ENCODE data around the gene RYR1.

Gene RYR1

DNA sequence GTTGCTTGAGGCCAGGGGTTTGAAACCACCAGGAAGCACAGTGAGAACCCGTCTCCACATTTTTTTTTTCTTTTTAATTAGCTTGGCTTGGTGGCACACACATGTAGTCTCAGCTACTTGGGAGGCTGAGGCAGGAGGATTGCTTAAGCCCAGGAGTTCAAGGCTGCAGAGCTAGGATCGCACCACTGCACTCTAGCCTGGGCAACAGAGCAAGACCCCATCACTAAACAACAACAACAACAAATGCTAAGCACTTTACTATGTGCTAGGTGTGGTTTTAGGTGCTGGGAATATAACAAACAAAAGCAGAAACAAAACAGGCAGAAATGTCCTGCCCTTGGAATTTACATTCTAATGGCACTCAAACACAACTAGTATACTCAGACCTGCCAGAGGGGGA lies 51.3 kb downstream of the RYR1 start:
- Histone ChIP-seq H3K4me2 (ENCODE audit: low read depth, low read length, poor library complexity, severe bottlenecking) (no peak overlapping the region), H3K9me3 (ENCODE audit: insufficient read depth, low read length) (no peaks in the 10 kb centered on the region), H3K9ac (ENCODE audit: low read length) (no peak overlapping the region), H3K27ac (ENCODE audit: low read depth, low read length) (no peak overlapping the region), H3K27me3 (ENCODE audit: low read length) (no peaks in the 10 kb centered on the region), H3K9me2 (replicated peaks; ENCODE audit: insufficient read depth, low read length) (no peaks in the 10 kb centered on the region), H2AFZ (ENCODE audit: low read depth, low read length, severe bottlenecking) (no peak overlapping the region), H4K20me1 (ENCODE audit: low read depth, low read length) (no peaks in the 10 kb centered on the region), H3K79me2 (ENCODE audit: insufficient read depth, low read length) (no peaks in the 10 kb centered on the region), H3F3A (ENCODE audit: insufficient read depth) (no peaks in the 10 kb centered on the region), H3K4me3 (ENCODE audit: insufficient read depth, low read length, poor library complexity, severe bottlenecking) (no peak overlapping the region), H3K36me3 (ENCODE audit: low read length) (no peaks in the 10 kb centered on the region)
- TF ChIP-seq, protein P1, sequence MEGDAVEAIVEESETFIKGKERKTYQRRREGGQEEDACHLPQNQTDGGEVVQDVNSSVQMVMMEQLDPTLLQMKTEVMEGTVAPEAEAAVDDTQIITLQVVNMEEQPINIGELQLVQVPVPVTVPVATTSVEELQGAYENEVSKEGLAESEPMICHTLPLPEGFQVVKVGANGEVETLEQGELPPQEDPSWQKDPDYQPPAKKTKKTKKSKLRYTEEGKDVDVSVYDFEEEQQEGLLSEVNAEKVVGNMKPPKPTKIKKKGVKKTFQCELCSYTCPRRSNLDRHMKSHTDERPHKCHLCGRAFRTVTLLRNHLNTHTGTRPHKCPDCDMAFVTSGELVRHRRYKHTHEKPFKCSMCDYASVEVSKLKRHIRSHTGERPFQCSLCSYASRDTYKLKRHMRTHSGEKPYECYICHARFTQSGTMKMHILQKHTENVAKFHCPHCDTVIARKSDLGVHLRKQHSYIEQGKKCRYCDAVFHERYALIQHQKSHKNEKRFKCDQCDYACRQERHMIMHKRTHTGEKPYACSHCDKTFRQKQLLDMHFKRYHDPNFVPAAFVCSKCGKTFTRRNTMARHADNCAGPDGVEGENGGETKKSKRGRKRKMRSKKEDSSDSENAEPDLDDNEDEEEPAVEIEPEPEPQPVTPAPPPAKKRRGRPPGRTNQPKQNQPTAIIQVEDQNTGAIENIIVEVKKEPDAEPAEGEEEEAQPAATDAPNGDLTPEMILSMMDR (IDR thresholded peaks at IDR 0.05; ENCODE audit: insufficient read depth, low read length, poor library complexity, severe bottlenecking), result no peak
- TF ChIP-seq EZH2phosphoT487 (conservative IDR thresholded peaks at IDR 0.05; ENCODE audit: low read length), result no peak

DNA sequence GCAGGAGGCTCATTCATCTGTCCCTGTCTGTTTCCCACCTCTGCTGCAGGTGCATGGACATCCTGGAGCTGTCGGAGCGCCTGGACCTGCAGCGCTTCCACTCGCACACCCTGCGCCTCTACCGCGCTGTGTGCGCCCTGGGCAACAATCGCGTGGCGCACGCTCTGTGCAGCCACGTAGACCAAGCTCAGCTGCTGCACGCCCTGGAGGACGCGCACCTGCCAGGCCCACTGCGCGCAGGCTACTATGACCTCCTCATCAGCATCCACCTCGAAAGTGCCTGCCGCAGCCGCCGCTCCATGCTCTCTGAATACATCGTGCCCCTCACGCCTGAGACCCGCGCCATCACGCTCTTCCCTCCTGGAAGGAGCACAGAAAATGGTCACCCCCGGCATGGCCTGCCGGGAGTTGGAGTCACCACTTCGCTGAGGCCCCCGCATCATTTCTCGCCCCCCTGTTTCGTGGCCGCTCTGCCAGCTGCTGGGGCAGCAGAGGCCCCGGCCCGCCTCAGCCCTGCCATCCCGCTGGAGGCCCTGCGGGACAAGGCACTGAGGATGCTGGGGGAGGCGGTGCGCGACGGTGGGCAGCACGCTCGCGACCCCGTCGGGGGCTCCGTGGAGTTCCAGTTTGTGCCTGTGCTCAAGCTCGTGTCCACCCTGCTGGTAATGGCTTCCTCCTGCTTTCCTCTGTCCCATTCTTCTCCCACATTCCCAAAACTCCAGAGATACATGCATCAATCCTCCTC lies 52.2 kb downstream of the RYR1 start:
- H2AFZ ChIP-seq (ENCODE audit: low read depth, low read length, severe bottlenecking), result no peak overlapping the region
- no peak overlapping the region for H3K4me3 ChIP-seq (ENCODE audit: insufficient read depth, low read length, poor library complexity, severe bottlenecking)
- H3K9me2 ChIP-seq (replicated peaks; ENCODE audit: insufficient read depth, low read length), result no peaks in the 10 kb centered on the region
- H3K36me3 ChIP-seq (ENCODE audit: low read length), result no peaks in the 10 kb centered on the region
- TF ChIP-seq, protein P1 (IDR thresholded peaks at IDR 0.05; ENCODE audit: insufficient read depth, low read length, poor library complexity, severe bottlenecking), result no peak
- no peak for TF ChIP-seq EZH2phosphoT487 (conservative IDR thresholded peaks at IDR 0.05; ENCODE audit: low read length)
- no peaks in the 10 kb centered on the region for H3F3A ChIP-seq (ENCODE audit: insufficient read depth)
- H3K9me3 ChIP-seq (ENCODE audit: insufficient read depth, low read length), result no peaks in the 10 kb centered on the region
- no peak overlapping the region for H3K27ac ChIP-seq (ENCODE audit: low read depth, low read length)
- no peaks in the 10 kb centered on the region for H4K20me1 ChIP-seq (ENCODE audit: low read depth, low read length)
- H3K27me3 ChIP-seq (ENCODE audit: low read length), result no peaks in the 10 kb centered on the region
- no peak overlapping the region for H3K9ac ChIP-seq (ENCODE audit: low read length)
- H3K79me2 ChIP-seq (ENCODE audit: insufficient read depth, low read length), result no peaks in the 10 kb centered on the region
- H3K4me2 ChIP-seq (ENCODE audit: low read depth, low read length, poor library complexity, severe bottlenecking), result no peak overlapping the region

DNA sequence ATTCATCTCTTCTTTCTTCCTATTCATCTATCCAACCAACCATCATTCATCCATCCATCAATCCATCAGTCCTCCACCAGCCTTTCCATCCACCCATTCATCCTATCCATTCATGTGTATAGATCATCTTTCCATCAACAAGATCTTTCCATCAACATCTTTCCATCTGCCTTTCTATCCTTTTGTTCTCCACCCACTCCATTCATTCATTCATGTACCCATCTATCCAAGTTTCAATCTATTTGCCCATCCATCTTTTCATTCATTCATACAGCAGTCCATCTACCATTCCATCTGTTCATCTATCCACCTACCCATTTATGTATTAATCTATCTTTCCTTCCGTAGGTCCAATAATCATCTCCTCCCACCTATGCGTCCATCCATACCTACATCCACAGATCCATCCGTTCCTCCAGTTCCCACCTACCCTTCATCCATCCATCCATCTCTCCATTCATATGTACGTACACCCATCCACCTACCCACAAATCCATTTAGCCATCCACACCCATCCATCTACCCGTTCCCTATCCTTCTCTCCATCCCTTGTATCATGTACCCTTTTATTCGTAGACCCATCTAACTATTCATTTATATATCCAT lies 53.3 kb downstream of the RYR1 start:
- H3K4me3 ChIP-seq (ENCODE audit: insufficient read depth, low read length, poor library complexity, severe bottlenecking), result no peak overlapping the region
- no peaks in the 10 kb centered on the region for H3K79me2 ChIP-seq (ENCODE audit: insufficient read depth, low read length)
- H2AFZ ChIP-seq (ENCODE audit: low read depth, low read length, severe bottlenecking), result no peak overlapping the region
- no peaks in the 10 kb centered on the region for H3F3A ChIP-seq (ENCODE audit: insufficient read depth)
- H3K9me3 ChIP-seq (ENCODE audit: insufficient read depth, low read length), result no peaks in the 10 kb centered on the region
- TF ChIP-seq, protein P1 (IDR thresholded peaks at IDR 0.05; ENCODE audit: insufficient read depth, low read length, poor library complexity, severe bottlenecking), result no peak
- TF ChIP-seq EZH2phosphoT487 (conservative IDR thresholded peaks at IDR 0.05; ENCODE audit: low read length), result no peak
- H3K27me3 ChIP-seq (ENCODE audit: low read length), result no peaks in the 10 kb centered on the region; the same call in 1 of the 2 replicates
- H3K27ac ChIP-seq (ENCODE audit: low read depth, low read length), result no peak overlapping the region
- H3K9ac ChIP-seq (ENCODE audit: low read length), result no peak overlapping the region
- H3K4me2 ChIP-seq (ENCODE audit: low read depth, low read length, poor library complexity, severe bottlenecking), result no peak overlapping the region
- H4K20me1 ChIP-seq (ENCODE audit: low read depth, low read length), result no peaks in the 10 kb centered on the region
- no peaks in the 10 kb centered on the region for H3K36me3 ChIP-seq (ENCODE audit: low read length)
- H3K9me2 ChIP-seq (replicated peaks; ENCODE audit: insufficient read depth, low read length), result no peaks in the 10 kb centered on the region

Measured in SU-DHL-6 (cell line).